KOPT-K1 (cell line): ENCODE data around the gene MAF.

ENCODE experiments used
- H3K27ac ChIP-seq: fragments of 200-600 bp; sonication (generic); 2 replicates; pipeline ENCODE4 v1.5.1; 2016; ENCODE audit warnings: antibody characterized with exemption, mild to moderate bottlenecking, low read depth, low read length; ENCODE audit not compliant: poor library complexity, severe bottlenecking
- H3K36me3 ChIP-seq: fragments of 200-600 bp; sonication (generic); 2 replicates; pipeline ENCODE4 v1.5.1; 2017; ENCODE audit warnings: antibody characterized with exemption, mild to moderate bottlenecking, low read length, moderate library complexity; ENCODE audit not compliant: insufficient read depth
- H3K9me3 ChIP-seq: fragments of 200-600 bp; sonication (generic); 2 replicates; pipeline ENCODE4 v1.5.1; 2017; ENCODE audit warnings: antibody characterized with exemption, low read length, mild to moderate bottlenecking; ENCODE audit not compliant: insufficient read depth, poor library complexity, severe bottlenecking

MAF gene

GRCh38 chr16:79554912-79555311 lies 45.6 kb downstream of the MAF start:
- Histone ChIP-seq H3K9me3 (no peaks in the 10 kb centered on the region), H3K27ac (no peak overlapping the region), H3K36me3 (no peaks in the 10 kb centered on the region)

GRCh38 chr16:79550373-79550772 lies 50.2 kb downstream of the MAF start:
- H3K27ac ChIP-seq: no peak overlapping the region
- H3K36me3 ChIP-seq: no peaks in the 10 kb centered on the region
- H3K9me3 ChIP-seq: no peaks in the 10 kb centered on the region

GRCh38 chr16:79547085-79547484 lies 53.5 kb downstream of the MAF start:
- H3K9me3 ChIP-seq: no peaks in the 10 kb centered on the region
- no peaks in the 10 kb centered on the region for H3K36me3 ChIP-seq
- H3K27ac ChIP-seq: no peak overlapping the region
